SU-DHL-6 (cell line): ENCODE measurements around the gene MAST4.

Source experiments
- H2AFZ ChIP-seq: fragments of 200-600 bp; sonication (generic); 2 replicates; pipeline ENCODE4 v1.6.1; 2014; ENCODE audit warnings: low read depth, mild to moderate bottlenecking, moderate library complexity, mixed read lengths, antibody characterized with exemption, low read length; ENCODE audit not compliant: severe bottlenecking
- H3F3A ChIP-seq: fragments of 200-600 bp; shearing (Covaris generic); 2 replicates; pipeline ENCODE4 v1.6.0; 2016; ENCODE audit warnings: antibody characterized with exemption, mild to moderate bottlenecking; ENCODE audit not compliant: insufficient read depth
- H3K27ac ChIP-seq: fragments of 200-600 bp; sonication (generic); 2 replicates; pipeline ENCODE4 v1.5.1; 2016; ENCODE audit warnings: low read depth, mild to moderate bottlenecking, low read length, moderate library complexity, mixed read lengths
- H3K27me3 ChIP-seq: fragments of 200-600 bp; sonication (generic), shearing (Covaris generic); 2 replicates; pipeline ENCODE4 v1.6.0; 2014; ENCODE audit warnings: mild to moderate bottlenecking, low read length
- H3K36me3 ChIP-seq: fragments of 200-600 bp; sonication (generic); 2 replicates; pipeline ENCODE4 v1.6.1; 2014; ENCODE audit warnings: mild to moderate bottlenecking, low read length, mixed read lengths
- H3K4me2 ChIP-seq: fragments of 300-600, 200-600 bp; shearing (Covaris generic), sonication (generic); 2 replicates; pipeline ENCODE4 v1.6.0; 2014; ENCODE audit warnings: low read length, low read depth, mild to moderate bottlenecking; ENCODE audit not compliant: poor library complexity, severe bottlenecking
- H3K4me3 ChIP-seq: fragments of 200-600 bp; sonication (generic); 2 replicates; pipeline ENCODE4 v1.5.1; 2014; ENCODE audit warnings: antibody characterized with exemption, low read length, mild to moderate bottlenecking, mixed read lengths; ENCODE audit not compliant: insufficient read depth, poor library complexity, severe bottlenecking
- H3K79me2 ChIP-seq: fragments of 200-600 bp; sonication (generic); 2 replicates; pipeline ENCODE4 v1.6.1; 2014; ENCODE audit warnings: mild to moderate bottlenecking, low read length, moderate library complexity; ENCODE audit not compliant: insufficient read depth
- H3K9ac ChIP-seq: fragments of 200-600 bp; sonication (generic); 2 replicates; pipeline ENCODE4 v1.7.0; 2014; ENCODE audit warnings: mild to moderate bottlenecking, low read length
- H3K9me2 ChIP-seq: fragments of 200-600 bp; sonication (generic); replicated peaks from 2 replicates; pipeline ENCODE4 v1.6.1; 2014; ENCODE audit warnings: low read length; ENCODE audit not compliant: insufficient read depth
- H3K9me3 ChIP-seq: fragments of 200-600 bp; sonication (generic); 2 replicates; pipeline ENCODE4 v1.6.1; 2014; ENCODE audit warnings: low read length, mixed read lengths; ENCODE audit not compliant: insufficient read depth
- H4K20me1 ChIP-seq: fragments of 200-600 bp; sonication (generic); 2 replicates; pipeline ENCODE4 v1.6.1; 2014; ENCODE audit warnings: low read depth, mild to moderate bottlenecking, antibody characterized with exemption, low read length, moderate library complexity, mixed read lengths
- EZH2phosphoT487 ChIP-seq: fragments of 200-600 bp; sonication (generic), shearing (Covaris generic); conservative IDR thresholded peaks from 2 replicates; pipeline ENCODE4 v1.6.1; 2018; ENCODE audit warnings: mild to moderate bottlenecking, antibody characterized with exemption, low read length, moderate library complexity, mixed read lengths
- TF ChIP-seq, protein P1 (sequence below): fragments of 200-600 bp; sonication (generic); IDR thresholded peaks from one replicate; pipeline ENCODE4 v1.5.1; 2017; ENCODE audit warnings: antibody characterized with exemption, mild to moderate bottlenecking, low read length, moderate library complexity; ENCODE audit not compliant: insufficient read depth, poor library complexity, severe bottlenecking

Gene MAST4

DNA sequence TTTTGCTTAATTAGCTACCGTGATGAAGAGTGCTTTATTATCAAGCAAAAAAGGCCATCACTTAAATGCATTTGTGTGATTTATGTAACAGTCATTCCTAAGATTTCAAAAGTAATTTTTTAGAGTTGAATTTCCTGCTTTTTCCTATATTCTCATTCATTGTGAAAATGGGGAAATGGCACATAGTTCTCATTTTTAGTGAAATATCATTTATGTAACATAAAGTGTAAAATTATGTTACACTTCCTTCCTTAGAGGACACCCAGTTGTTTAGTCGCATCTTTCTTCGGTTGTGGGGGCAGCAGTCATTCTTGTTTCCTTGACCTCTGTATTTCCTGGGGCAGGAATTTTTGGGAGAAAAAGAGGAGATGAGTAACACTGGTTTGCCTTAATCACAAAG is 142.8 kb downstream of the MAST4 start:
- Histone ChIP-seq H3K9me2 (no peaks in the 10 kb centered on the region), H4K20me1 (no peaks in the 10 kb centered on the region), H3K36me3 (no peaks in the 10 kb centered on the region), H3K27ac (no peak overlapping the region), H3K79me2 (no peaks in the 10 kb centered on the region), H3K9ac (no peak overlapping the region), H2AFZ (no peak overlapping the region), H3F3A (no peaks in the 10 kb centered on the region), H3K27me3 (no peaks in the 10 kb centered on the region), H3K4me2 (no peak overlapping the region), H3K9me3 (no peaks in the 10 kb centered on the region), H3K4me3 (no peak overlapping the region)
- no peak for TF ChIP-seq EZH2phosphoT487
- TF ChIP-seq, protein P1, sequence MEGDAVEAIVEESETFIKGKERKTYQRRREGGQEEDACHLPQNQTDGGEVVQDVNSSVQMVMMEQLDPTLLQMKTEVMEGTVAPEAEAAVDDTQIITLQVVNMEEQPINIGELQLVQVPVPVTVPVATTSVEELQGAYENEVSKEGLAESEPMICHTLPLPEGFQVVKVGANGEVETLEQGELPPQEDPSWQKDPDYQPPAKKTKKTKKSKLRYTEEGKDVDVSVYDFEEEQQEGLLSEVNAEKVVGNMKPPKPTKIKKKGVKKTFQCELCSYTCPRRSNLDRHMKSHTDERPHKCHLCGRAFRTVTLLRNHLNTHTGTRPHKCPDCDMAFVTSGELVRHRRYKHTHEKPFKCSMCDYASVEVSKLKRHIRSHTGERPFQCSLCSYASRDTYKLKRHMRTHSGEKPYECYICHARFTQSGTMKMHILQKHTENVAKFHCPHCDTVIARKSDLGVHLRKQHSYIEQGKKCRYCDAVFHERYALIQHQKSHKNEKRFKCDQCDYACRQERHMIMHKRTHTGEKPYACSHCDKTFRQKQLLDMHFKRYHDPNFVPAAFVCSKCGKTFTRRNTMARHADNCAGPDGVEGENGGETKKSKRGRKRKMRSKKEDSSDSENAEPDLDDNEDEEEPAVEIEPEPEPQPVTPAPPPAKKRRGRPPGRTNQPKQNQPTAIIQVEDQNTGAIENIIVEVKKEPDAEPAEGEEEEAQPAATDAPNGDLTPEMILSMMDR = no peak

DNA sequence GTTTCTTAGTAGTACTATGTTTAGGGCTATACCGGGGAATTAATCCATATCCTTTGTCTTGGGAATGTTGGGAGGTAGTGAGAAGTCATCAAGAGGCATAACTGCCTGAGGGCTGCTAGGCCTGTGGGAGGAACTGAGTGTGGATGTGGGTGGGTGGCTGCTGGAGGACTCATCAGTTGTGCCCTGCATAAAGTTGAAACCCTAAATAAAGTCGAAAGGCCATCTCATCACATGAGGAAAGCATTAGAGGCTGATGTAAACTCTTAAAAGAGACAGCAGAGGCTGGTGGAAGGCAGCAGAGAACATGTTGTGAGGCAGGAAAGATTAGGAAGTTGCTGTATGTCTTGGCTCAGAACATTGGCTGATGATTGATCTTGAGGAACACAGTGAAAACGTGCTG is 143.8 kb downstream of the MAST4 start:
- no peak overlapping the region for H2AFZ ChIP-seq
- no peaks in the 10 kb centered on the region for H3K9me2 ChIP-seq
- H3K36me3 ChIP-seq = no peaks in the 10 kb centered on the region
- H4K20me1 ChIP-seq = no peaks in the 10 kb centered on the region
- no peaks in the 10 kb centered on the region for H3K27me3 ChIP-seq
- no peak overlapping the region for H3K27ac ChIP-seq
- TF ChIP-seq, protein P1 = no peak
- no peak for TF ChIP-seq EZH2phosphoT487
- H3K4me3 ChIP-seq = no peak overlapping the region
- no peaks in the 10 kb centered on the region for H3K9me3 ChIP-seq
- H3F3A ChIP-seq = no peaks in the 10 kb centered on the region
- no peak overlapping the region for H3K4me2 ChIP-seq
- H3K79me2 ChIP-seq = no peaks in the 10 kb centered on the region
- H3K9ac ChIP-seq = no peak overlapping the region

DNA sequence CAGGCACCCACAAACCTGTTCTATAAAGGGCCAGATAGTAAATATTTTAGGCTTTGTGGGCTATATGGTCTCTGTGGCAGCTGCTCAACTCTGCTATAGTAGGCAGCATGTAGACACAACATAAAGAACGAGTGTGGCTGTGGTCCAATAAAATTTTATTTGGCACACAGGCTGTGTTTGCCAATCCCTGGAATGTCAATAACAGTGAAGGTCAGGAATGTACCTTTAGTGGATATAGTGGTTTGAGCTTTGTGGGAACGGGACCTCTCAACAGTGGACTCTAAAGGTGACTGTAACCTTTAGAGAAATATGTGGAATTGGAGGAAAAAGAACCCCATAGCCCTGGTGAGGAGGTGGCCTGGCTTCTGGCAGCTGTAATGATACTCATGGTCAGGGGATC is 145.2 kb downstream of the MAST4 start:
- Histone ChIP-seq H3K27ac (no peak overlapping the region), H3K4me2 (no peak overlapping the region), H3K27me3 (no peaks in the 10 kb centered on the region)

More for the DNA sequence above, 145.2 kb downstream of the MAST4 start:
- Histone ChIP-seq H2AFZ (no peak overlapping the region), H3K9me2 (no peaks in the 10 kb centered on the region), H3K9me3 (no peaks in the 10 kb centered on the region), H3F3A (no peaks in the 10 kb centered on the region), H3K36me3 (no peaks in the 10 kb centered on the region), H3K79me2 (no peaks in the 10 kb centered on the region), H3K4me3 (no peak overlapping the region), H3K9ac (no peak overlapping the region), H4K20me1 (no peaks in the 10 kb centered on the region)
- TF ChIP-seq EZH2phosphoT487 = no peak
- TF ChIP-seq, protein P1 = no peak
